Activated naive CD8-positive, alpha-beta T cell treated with anti-CD3 and anti-CD28 coated beads, Interleukin-2, amount 50 U/mL, for 24 hours (primary cell): Measurements from ENCODE around the gene ARHGDIG.
"Not testable (repeated sequence)": the region's sequence is repeated elsewhere in the genome, so short reads cannot be mapped to it uniquely, and the experiment has no call there.

Source experiments
- ATAC-seq: fragments of 150-1000 bp; cut with Tn5 transposase; one replicate; pipeline ENCODE4 v1.10.0; 2021
- DNase-seq: peaks from one replicate; pipeline ENCODE4 v3.0.0; 2021
- H3K27ac Mint-ChIP-seq: one replicate; pipeline ENCODE4 v1.8.0; 2021; ENCODE audit warnings: mild to moderate bottlenecking, mixed read lengths
- H3K27me3 Mint-ChIP-seq: one replicate; pipeline ENCODE4 v1.8.0; 2021; ENCODE audit warnings: mixed read lengths
- H3K36me3 Mint-ChIP-seq: one replicate; pipeline ENCODE4 v1.8.0; 2021; ENCODE audit warnings: low read depth, mixed read lengths
- H3K4me1 Mint-ChIP-seq: one replicate; pipeline ENCODE4 v1.8.0; 2021; ENCODE audit warnings: mixed read lengths
- H3K4me3 Mint-ChIP-seq: one replicate; pipeline ENCODE4 v1.8.0; 2021; ENCODE audit warnings: mild to moderate bottlenecking, moderate library complexity, mixed read lengths
- H3K9me3 Mint-ChIP-seq: one replicate; pipeline ENCODE4 v1.8.0; 2021; ENCODE audit warnings: mixed read lengths

ARHGDIG gene

DNA sequence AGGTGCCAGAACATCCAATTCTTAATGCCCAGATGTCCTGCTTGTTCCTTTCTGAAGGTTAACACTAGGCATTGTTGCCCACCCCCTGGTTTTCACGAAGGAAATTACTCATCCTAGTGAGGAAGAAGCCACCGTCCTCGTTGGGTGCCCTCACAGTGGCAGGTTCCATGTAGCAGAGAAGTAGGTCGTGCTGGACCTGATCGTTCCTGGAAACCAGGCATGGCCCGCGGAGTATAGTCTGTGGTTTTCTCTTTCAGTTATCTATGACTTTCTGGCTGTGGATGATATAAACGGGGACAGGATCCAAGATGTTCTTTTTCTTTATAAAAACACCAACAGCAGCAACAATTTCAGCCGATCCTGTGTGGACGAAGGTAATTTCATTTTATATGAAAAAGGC, 21.2 kb upstream of the ARHGDIG start:
- no peak for ATAC-seq
- Mint-ChIP-seq H3K27me3 (no peaks in the 10 kb centered on the region), H3K4me3 (no peak overlapping the region), H3K9me3 (no peaks in the 10 kb centered on the region), H3K36me3 (peaks cover 9% of the 10 kb centered on the region), H3K4me1 (peaks cover 5% of the 10 kb centered on the region), H3K27ac (no peak overlapping the region)
- DNase-seq = no peak

DNA sequence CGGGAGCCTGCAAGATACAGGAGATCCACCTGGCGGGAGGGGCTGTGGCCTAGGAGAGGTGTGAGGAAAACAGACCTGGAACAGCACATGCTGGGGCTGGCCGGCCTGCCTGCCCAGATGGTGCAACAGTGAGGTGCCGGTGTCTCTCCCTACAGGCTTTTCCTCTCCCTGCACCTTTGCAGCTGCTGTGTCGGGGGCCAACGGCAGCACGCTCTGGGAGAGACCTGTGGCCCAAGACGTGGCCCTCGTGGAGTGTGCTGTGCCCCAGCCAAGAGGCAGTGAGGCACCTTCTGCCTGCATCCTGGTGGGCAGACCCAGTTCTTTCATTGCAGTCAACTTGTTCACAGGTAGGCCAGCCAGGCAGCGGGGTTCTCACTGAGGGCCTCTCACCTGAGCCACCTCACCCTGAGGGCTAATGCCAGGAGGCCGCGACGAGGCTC, 20.6 kb upstream of the ARHGDIG start:
- no peak overlapping the region for H3K4me3 Mint-ChIP-seq
- ATAC-seq = peak; percentile 24
- H3K36me3 Mint-ChIP-seq = peaks cover 9% of the 10 kb centered on the region
- H3K27me3 Mint-ChIP-seq = no peaks in the 10 kb centered on the region
- H3K4me1 Mint-ChIP-seq = peaks cover 5% of the 10 kb centered on the region
- H3K9me3 Mint-ChIP-seq = no peaks in the 10 kb centered on the region
- no peak overlapping the region for H3K27ac Mint-ChIP-seq
- no peak for DNase-seq

- Mint-ChIP-seq H3K27me3 (no peaks in the 10 kb centered on the region), H3K36me3 (peaks cover 6% of the 10 kb centered on the region), H3K27ac (no peak overlapping the region), H3K4me1 (peaks cover 5% of the 10 kb centered on the region), H3K9me3 (no peaks in the 10 kb centered on the region), H3K4me3 (no peak overlapping the region)
- ATAC-seq (no peak), DNase-seq (no peak)
These were observed 20.1 kb upstream of the ARHGDIG start for GRCh38 chr16:260326-260725.

DNA sequence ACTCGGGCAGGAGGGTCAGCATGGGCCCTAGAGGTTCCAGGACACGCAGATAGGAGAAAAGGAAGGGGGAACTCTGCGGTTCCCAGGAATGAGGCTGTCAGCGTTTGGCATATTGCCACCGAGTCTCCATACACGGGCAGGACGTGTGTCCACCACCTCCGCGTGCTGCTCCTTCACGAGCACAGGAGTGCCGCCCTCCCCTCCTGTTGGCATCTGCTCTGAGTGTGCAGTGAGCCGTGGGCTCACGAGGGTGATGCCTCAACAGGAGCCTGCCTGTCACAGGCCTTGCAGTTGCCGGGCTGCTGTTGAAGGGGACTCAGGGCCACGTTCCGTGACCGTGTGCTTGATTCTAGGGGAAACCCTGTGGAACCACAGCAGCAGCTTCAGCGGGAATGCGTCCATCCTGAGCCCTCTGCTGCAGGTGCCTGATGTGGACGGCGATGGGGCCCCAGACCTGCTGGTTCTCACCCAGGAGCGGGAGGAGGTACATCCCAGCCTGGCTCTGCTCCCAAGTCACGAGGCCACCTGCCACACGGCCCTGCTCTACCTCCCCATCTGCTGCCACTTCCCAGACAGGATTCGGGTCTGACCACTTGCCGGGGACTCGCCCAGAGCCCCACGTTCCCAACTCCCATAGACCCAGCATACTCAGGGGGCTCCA, 19.2 kb upstream of the ARHGDIG start:
- Mint-ChIP-seq H3K36me3 (peaks cover 2% of the 10 kb centered on the region), H3K27ac (no peak overlapping the region)

GRCh38 chr16:262121-262745, 18.2 kb upstream of the ARHGDIG start:
- no peaks in the 10 kb centered on the region for H3K9me3 Mint-ChIP-seq
- no peaks in the 10 kb centered on the region for H3K27me3 Mint-ChIP-seq
- peaks cover 5% of the 10 kb centered on the region for H3K4me1 Mint-ChIP-seq
- DNase-seq = no peak
- no peak for ATAC-seq
- no peak overlapping the region for H3K4me3 Mint-ChIP-seq
- H3K36me3 Mint-ChIP-seq = no peaks in the 10 kb centered on the region
- no peak overlapping the region for H3K27ac Mint-ChIP-seq

More for the DNA sequence above, 19.2 kb upstream of the ARHGDIG start:
- Mint-ChIP-seq H3K4me1 (peaks cover 5% of the 10 kb centered on the region), H3K4me3 (no peak overlapping the region), H3K9me3 (no peaks in the 10 kb centered on the region), H3K27me3 (no peaks in the 10 kb centered on the region)
- DNase-seq = no peak
- ATAC-seq = no peak

DNA sequence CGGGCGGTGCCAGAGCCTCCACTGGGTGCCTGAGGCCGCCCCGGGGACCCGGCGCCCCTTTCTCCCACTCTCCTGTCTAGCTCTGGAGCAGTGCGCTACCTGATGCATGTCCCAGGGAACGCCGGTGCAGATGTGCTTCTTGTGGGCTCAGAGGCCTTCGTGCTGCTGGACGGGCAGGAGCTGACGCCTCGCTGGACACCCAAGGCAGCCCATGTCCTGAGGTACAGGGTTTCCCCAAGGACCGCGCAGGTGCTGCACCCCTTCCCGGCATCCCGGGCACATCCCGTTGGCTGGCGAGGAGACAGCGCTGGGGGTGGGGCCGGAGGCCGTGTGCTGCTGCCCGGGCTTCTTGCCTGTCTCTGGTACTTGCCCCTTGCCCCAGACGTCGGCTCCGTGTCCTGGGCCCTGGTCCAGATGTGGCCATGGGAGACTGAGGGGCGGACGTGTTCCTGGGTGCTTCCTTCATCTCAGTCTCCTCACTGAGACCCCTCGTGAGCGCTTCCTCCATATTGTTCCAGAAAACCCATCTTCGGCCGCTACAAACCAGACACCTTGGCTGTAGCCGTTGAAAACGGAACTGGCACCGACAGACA, 17.1 kb upstream of the ARHGDIG start:
- DNase-seq (no peak), ATAC-seq (no peak)
- no peaks in the 10 kb centered on the region for H3K9me3 Mint-ChIP-seq
- no peaks in the 10 kb centered on the region for H3K36me3 Mint-ChIP-seq
- H3K27ac Mint-ChIP-seq = no peak overlapping the region
- H3K4me3 Mint-ChIP-seq = no peak overlapping the region
- H3K4me1 Mint-ChIP-seq = peaks cover 5% of the 10 kb centered on the region
- no peaks in the 10 kb centered on the region for H3K27me3 Mint-ChIP-seq

GRCh38 chr16:263944-264343, 16.4 kb upstream of the ARHGDIG start:
- no peaks in the 10 kb centered on the region for H3K36me3 Mint-ChIP-seq

DNA sequence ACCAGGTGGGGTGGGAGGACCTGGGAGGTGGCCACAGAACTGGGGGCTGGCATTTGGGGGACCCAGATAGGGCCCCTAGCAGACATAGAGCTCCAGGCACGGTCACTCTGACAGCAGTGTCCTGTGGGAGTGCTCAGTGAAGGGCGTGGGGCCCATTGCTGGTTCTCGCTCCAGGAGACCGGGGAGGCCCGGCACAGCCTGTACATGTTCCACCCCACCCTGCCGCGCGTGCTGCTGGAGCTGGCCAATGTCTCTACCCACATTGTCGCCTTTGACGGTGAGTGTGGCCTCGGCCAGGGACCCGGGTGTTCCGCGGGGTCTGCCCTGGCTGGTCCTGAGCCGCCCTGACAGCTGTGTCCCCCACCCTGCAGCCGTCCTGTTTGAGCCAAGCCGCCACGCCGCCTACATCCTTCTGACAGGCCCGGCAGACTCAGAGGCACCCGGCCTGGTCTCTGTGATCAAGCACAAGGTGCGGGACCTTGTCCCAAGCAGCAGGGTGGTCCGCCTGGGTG, 15.9 kb upstream of the ARHGDIG start:
- no peak for DNase-seq
- Mint-ChIP-seq H3K36me3 (no peaks in the 10 kb centered on the region), H3K27me3 (no peaks in the 10 kb centered on the region), H3K9me3 (no peaks in the 10 kb centered on the region), H3K4me1 (no peaks in the 10 kb centered on the region), H3K4me3 (no peak overlapping the region), H3K27ac (no peak overlapping the region)
- ATAC-seq = no peak

More at GRCh38 chr16:263944-264343, 16.4 kb upstream of the ARHGDIG start:
- Mint-ChIP-seq H3K4me1 (peaks cover 4% of the 10 kb centered on the region), H3K27ac (no peak overlapping the region), H3K27me3 (no peaks in the 10 kb centered on the region), H3K9me3 (no peaks in the 10 kb centered on the region), H3K4me3 (no peak overlapping the region)
- ATAC-seq (no peak), DNase-seq (no peak)

DNA sequence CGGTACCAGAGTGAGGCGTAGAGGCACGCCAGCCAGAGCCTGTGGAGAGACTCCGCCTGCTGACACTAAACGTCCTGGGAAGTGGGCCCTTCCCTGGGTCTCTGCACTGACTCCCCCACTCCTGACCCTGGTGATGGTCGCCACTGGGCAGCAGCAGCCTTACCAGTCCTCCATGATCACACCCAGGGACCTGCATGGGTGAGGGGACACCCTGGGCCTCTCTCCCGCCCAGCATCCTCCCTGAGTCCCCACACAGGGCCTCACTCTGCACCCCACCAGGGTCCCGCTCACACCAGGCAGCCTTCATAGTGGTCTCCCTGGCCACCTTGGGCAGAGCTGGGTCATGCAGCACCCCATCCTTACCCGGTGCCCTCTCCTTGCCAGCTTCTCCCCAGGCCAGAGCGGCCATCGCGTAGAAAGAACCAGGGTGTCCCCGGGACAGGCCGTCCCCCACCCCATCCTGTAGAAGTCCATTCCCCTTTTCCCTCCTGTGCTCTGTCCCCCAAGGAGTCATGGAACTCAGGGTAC, 15.3 kb upstream of the ARHGDIG start:
- no peaks in the 10 kb centered on the region for H3K9me3 Mint-ChIP-seq
- no peaks in the 10 kb centered on the region for H3K36me3 Mint-ChIP-seq
- no peak overlapping the region for H3K27ac Mint-ChIP-seq
- ATAC-seq = no peak
- H3K27me3 Mint-ChIP-seq = no peaks in the 10 kb centered on the region
- H3K4me3 Mint-ChIP-seq = no peak overlapping the region
- no peaks in the 10 kb centered on the region for H3K4me1 Mint-ChIP-seq
- DNase-seq = no peak

- no peaks in the 10 kb centered on the region for H3K27me3 Mint-ChIP-seq
- H3K27ac Mint-ChIP-seq = no peak overlapping the region
- H3K36me3 Mint-ChIP-seq = no peaks in the 10 kb centered on the region
- no peaks in the 10 kb centered on the region for H3K4me1 Mint-ChIP-seq
- no peak for DNase-seq
- ATAC-seq = no peak
- no peak overlapping the region for H3K4me3 Mint-ChIP-seq
- H3K9me3 Mint-ChIP-seq = no peaks in the 10 kb centered on the region
These were observed 14.7 kb upstream of the ARHGDIG start for GRCh38 chr16:265711-266110.

DNA sequence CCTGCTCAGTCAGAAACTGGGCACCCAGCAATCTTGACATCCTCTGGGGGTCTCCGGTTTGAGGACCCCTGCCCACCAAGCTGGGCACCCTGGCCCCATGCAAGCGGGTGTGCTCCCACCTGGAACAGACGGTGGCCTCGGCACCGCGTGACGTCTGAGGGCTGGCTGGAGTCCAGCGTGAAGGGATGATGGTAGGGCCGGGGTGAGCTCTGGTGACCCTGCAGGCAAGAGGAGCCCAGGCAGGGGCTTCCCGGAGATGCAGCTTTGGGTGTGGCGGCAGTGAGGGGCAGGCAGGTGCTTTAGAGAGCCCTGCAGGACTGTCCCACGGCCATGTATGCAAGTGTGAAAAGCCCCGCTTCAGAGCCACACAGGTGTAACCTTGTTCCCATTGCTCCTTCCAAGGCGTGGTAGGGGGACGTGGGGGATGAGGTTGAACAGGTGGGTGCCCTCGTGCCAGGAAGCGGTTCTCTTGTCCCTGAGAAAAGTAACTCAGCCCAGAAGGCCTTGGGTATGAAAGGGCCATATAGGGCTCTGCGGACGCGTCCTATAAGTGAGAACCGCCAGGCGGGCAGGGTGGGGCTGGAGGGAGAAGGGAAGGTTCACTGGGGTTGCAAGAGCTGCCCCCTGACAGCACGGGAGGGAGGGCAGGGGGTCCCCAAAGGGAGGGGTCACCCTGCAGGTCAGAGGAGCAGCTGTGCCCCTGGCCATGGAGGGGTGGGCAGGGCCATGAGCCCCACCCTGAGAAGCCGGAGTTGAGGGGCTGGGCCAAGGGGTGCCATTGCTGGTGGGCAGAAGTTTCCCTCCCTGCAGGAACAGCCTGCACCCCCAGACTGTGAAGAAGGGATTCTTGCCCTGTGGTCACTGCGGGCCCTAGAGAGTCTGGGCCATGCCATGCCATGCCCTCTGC, 13.9 kb upstream of the ARHGDIG start:
- Mint-ChIP-seq H3K27ac (no peak overlapping the region), H3K36me3 (no peaks in the 10 kb centered on the region), H3K27me3 (no peaks in the 10 kb centered on the region), H3K4me3 (no peak overlapping the region), H3K9me3 (no peaks in the 10 kb centered on the region), H3K4me1 (no peaks in the 10 kb centered on the region)
- ATAC-seq (no peak), DNase-seq (no peak)

GRCh38 chr16:267562-267961, 12.8 kb upstream of the ARHGDIG start:
- H3K4me1 Mint-ChIP-seq, H3K9me3 Mint-ChIP-seq, H3K27ac Mint-ChIP-seq, DNase-seq, H3K36me3 Mint-ChIP-seq, ATAC-seq, H3K4me3 Mint-ChIP-seq, H3K27me3 Mint-ChIP-seq: not testable (repeated sequence)

DNA sequence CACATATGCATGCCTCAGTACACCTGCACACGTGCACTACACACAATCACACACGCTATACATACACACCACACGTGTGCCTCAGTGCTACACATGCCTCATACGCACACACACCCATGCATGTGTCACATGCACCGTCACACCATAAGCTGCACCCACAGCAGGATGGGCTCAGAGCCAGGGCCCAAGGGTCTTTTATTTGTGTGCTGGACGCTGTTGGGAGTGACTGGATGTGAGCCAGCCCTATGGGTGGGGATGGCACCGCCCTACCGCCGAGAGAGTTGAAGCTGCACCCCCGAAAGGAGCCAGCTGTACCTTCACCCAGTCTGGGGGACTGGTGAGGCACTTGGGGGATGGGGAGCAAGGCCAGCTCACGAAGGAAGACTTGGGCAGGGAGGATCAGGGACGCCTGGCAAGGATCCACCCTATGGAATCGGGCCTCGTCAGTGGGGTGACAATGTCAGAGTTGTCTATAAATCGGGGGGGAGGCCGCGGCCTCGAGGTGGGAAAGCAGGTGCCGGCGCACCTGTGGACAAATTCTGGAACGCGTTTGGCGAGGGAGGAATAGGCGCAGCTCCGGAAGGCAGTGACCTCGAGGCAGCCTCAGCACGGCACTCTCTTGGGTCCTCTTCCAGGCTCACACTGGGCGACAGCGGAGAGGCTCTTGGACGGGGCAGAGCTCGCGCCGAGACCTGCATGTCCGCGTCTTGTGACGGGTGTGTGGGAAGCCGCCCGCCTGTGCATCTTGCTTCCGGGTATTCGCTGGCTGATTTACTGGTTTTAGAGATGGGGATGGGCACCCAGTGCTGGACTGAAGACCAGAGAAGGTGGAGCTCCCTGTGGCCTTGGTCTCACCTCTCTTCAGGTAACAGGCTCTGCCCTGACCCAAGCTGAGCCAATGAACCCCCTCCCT, 12.0 kb upstream of the ARHGDIG start:
- Mint-ChIP-seq H3K4me1 (no peaks in the 10 kb centered on the region), H3K27ac (no peak overlapping the region), H3K4me3 (no peak overlapping the region), H3K36me3 (no peaks in the 10 kb centered on the region), H3K9me3 (no peaks in the 10 kb centered on the region), H3K27me3 (no peaks in the 10 kb centered on the region)
- DNase-seq (no peak), ATAC-seq (no peak)
